Stimulated activated CD8-positive, alpha-beta memory T cell treated with anti-CD3 and anti-CD28 coated beads, Interleukin-12 subunit alpha, Interleukin-12 subunit beta, amount 100 ng/mL, for 24 hours (primary cell): ENCODE measurements around the gene PSENEN.
"Not testable (repeated sequence)": the region's sequence is repeated elsewhere in the genome, so short reads cannot be mapped to it uniquely, and the experiment has no call there.

Source experiments
- DNase-seq: peaks from one replicate; pipeline ENCODE4 v3.0.0-alpha.2; 2020; ENCODE audit errors: extremely low read depth

PSENEN gene

GRCh38 chr19:35718345-35719041 is 27.0 kb upstream of the PSENEN start:
- no peak for DNase-seq

- DNase-seq: no peak
Observed at GRCh38 chr19:35719402-35720162, 25.9 kb upstream of the PSENEN start.

GRCh38 chr19:35720163-35720524 is 25.3 kb upstream of the PSENEN start:
- DNase-seq: no peak

- no peak for DNase-seq
Observed at GRCh38 chr19:35720648-35721047, 24.8 kb upstream of the PSENEN start.

GRCh38 chr19:35721374-35721773 is 24.1 kb upstream of the PSENEN start:
- no peak for DNase-seq

- DNase-seq: no peak
Observed at GRCh38 chr19:35722461-35722860, 23.0 kb upstream of the PSENEN start.

- no peak for DNase-seq
Observed at GRCh38 chr19:35722897-35723296, 22.6 kb upstream of the PSENEN start.

GRCh38 chr19:35723671-35724070 is 21.8 kb upstream of the PSENEN start:
- DNase-seq: no peak

GRCh38 chr19:35724132-35724531 is 21.3 kb upstream of the PSENEN start:
- DNase-seq: not testable (repeated sequence)

- DNase-seq: no peak
Observed at GRCh38 chr19:35724560-35724959, 20.9 kb upstream of the PSENEN start.

GRCh38 chr19:35725216-35725861 is 20.1 kb upstream of the PSENEN start:
- DNase-seq: no peak

GRCh38 chr19:35727053-35727955 is 18.1 kb upstream of the PSENEN start:
- no peak for DNase-seq

- DNase-seq: no peak
Observed at GRCh38 chr19:35727956-35728706, 17.3 kb upstream of the PSENEN start.

GRCh38 chr19:35729021-35729420 is 16.4 kb upstream of the PSENEN start:
- no peak for DNase-seq

GRCh38 chr19:35729763-35730162 is 15.7 kb upstream of the PSENEN start:
- no peak for DNase-seq

GRCh38 chr19:35730326-35730725 is 15.1 kb upstream of the PSENEN start:
- DNase-seq: no peak

GRCh38 chr19:35731353-35731752 is 14.1 kb upstream of the PSENEN start:
- no peak for DNase-seq

GRCh38 chr19:35731779-35732405 is 13.6 kb upstream of the PSENEN start:
- no peak for DNase-seq

GRCh38 chr19:35732540-35733179 is 12.8 kb upstream of the PSENEN start:
- no peak for DNase-seq
